Inflammatory macrophage treated with lipopolysaccharide for 1 hour (primary cell): ENCODE results near the gene EDC4.

Source experiments
- DNase-seq, 2 donors: peaks; one replicate each; pipeline ENCODE4 v3.0.0-alpha.2; 2020 to 2022

The EDC4 gene

DNA sequence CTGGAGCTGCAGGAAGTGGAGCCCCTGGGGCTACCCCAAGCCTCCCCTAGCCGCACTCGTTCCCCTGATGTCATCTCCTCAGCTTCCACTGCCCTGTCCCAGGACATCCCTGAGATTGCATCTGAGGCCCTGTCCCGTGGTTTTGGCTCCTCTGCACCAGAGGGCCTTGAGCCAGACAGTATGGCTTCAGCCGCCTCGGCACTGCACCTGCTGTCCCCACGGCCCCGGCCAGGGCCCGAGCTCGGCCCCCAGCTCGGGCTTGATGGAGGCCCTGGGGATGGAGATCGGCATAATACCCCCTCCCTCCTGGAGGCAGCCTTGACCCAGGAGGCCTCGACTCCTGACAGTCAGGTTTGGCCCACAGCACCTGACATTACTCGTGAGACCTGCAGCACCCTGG is 7.7 kb downstream of the EDC4 start:
- DNase-seq, result no peak

DNA sequence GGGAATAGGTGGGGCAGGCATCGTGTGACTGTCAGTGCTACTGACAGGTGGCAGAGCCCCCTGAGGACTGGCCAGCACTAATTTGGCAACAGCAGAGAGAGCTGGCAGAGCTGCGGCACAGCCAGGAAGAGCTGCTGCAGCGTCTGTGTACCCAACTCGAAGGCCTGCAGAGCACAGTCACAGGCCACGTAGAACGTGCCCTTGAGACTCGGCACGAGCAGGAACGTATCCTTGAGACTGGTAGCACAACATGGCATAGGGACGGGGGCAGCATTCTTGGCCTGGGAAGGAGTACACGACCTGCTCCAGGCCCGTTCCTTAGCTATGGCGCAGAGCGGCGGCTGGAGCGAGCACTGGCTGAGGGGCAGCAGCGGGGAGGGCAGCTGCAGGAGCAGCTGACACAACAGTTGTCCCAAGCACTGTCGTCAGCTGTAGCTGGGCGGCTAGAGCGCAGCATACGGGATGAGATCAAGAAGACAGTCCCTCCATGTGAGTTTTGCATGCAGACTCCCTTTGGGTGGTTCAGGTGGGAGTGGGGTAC is 8.8 kb downstream of the EDC4 start:
- DNase-seq, result no peak

- DNase-seq, result no peak
Measured at GRCh38 chr16:67882374-67883145, 9.7 kb downstream of the EDC4 start.

GRCh38 chr16:67883146-67883871 is 10.5 kb downstream of the EDC4 start:
- no peak for DNase-seq

GRCh38 chr16:67883872-67884261 is 11.0 kb downstream of the EDC4 start:
- peak in 1 of 2 donors; percentile 56 for DNase-seq

GRCh38 chr16:67884684-67885083 is 11.8 kb downstream of the EDC4 start, which contains the start of gene NRN1L:
Gene NRN1L, plus strand, starts transcription at chr16:67884885. Its CDS starts 19 bp downstream, at chr16:67884904.
- no peak for DNase-seq

GRCh38 chr16:67885545-67885944 is 12.7 kb downstream of the EDC4 start:
- no peak for DNase-seq

GRCh38 chr16:67885976-67886375 is 13.1 kb downstream of the EDC4 start:
- no peak for DNase-seq

GRCh38 chr16:67886387-67886786 is 13.5 kb downstream of the EDC4 start:
- no peak for DNase-seq

DNA sequence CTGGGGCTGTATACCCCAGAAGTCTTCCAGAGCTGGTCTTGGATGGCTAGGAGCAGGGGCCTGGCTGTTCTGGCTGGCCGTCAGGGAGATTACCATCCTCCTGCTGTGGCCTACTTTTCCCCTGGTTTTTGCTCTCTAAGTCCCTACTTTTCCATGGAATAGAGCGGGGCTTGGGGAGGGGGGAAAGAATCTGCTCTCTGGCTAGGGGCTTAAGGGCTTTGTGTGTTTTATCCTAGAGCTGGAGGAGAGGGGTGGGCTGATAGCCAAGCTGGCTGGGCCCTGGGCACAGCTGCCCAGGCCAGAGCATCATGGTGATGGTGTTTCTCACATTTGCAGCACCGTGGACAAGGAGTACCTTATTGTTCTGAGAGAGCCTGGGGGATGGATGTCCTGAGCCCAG is 15.5 kb downstream of the EDC4 start:
- DNase-seq, result no peak

DNA sequence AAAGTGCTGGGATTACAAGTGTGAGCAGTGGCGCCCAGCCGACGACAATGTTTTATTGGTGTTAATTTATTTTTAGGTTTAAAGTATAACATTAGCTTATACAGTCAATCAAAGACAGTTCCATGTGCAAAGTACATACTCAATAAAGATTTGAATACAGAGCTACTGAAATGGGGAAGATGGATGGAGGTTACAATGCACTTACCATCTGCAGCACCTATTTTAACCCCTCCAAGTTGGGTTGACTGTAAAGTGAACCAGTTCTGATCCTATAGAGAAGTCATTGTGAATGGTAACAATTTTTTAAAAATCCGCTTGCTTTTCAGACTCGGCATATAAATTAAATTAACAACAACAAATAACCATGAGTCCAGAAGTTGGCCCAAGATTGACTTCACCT is 19.5 kb downstream of the EDC4 start:
- DNase-seq, result no peak

- DNase-seq, result peak; percentile 94 to 98
Measured at GRCh38 chr16:67892899-67893742, 20.3 kb downstream of the EDC4 start, which contains the start of gene PSKH1. Gene PSKH1, plus strand, starts transcription at chr16:67893254. Its CDS starts 15,496 bp downstream, at chr16:67908750.

DNA sequence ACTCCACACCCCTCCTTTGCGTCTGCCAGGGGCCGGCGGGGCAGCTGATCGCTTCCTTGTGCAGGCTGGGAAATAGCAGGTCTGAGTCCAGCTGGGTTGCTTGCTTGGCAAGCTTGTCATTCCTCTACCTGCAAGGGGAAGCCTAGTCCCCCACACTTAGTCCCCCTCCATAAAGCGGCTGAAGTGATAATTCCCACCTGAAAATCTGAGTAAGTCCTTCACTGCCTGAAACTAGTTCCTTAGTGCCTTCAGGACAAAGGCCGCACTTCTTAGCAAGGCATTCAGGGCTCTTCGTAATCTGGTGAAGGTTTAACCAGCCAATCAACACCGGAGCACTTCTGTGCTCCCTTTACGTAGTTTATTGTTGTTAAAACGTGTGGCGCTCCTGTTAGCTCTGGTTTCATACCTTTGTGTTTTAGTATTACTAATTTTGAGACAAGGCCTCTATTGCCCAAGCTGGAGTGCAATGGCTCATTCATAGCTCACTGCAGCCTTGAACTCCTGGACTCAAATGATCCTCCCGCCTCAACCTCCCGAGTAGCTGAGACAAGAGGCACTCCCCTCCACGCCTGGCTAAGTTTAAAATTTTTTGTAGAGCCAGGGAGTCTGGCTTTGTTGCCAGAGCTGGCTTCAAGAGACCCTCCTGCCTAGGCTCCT is 21.0 kb downstream of the EDC4 start:
- peak in 1 of 2 donors; percentile 10 for DNase-seq

GRCh38 chr16:67897231-67897630 is 24.4 kb downstream of the EDC4 start:
- no peak for DNase-seq

DNA sequence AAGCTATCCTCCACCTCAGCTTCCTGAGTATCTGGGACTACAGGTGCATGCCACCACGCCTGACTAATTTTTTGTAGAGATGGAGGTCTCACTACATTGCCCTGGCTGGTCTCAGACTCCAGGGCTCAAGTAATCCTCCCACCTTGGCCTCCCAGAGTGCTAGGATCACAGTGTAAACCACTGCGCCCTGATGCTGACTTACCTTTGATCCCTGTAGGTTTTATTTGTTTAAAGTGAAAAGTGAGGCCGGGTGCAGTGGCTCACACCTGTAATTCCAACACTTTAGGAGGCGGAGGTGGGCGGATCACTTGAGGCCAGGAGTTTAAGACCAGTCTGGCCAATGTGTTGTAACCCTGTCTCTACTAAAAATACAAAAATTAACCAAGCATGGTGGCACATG is 28.9 kb downstream of the EDC4 start:
- no peak for DNase-seq

- no peak for DNase-seq
Measured at GRCh38 chr16:67902831-67903230, 30.0 kb downstream of the EDC4 start.

- DNase-seq, result no peak
Measured at GRCh38 chr16:67907397-67908180, 34.7 kb downstream of the EDC4 start.

- DNase-seq, result no peak
Measured at GRCh38 chr16:67909056-67909742, 36.3 kb downstream of the EDC4 start.

- DNase-seq, result no peak
Measured at GRCh38 chr16:67910158-67910557, 37.3 kb downstream of the EDC4 start.

GRCh38 chr16:67914758-67915495 is 42.1 kb downstream of the EDC4 start:
- no peak for DNase-seq
